Tibial artery (tissue), 4 donors: ENCODE results near the gene TAB2.
"Not testable (repeated sequence)": the region's sequence is repeated elsewhere in the genome, so short reads cannot be mapped to it uniquely, and the experiment has no call there.

ENCODE experiments used
- DNase-seq, 2 donors: peaks; one replicate each; pipeline ENCODE4 v3.0.0-alpha.2; 2019
- H3K27ac ChIP-seq, 2 donors: fragments of 200-600 bp; sonication (generic) in 1 of 2; 1 replicate in 1 of 2; 2 replicates in 1 of 2; pipeline ENCODE4 v1.5.1; 2018 to 2019; ENCODE audit warnings: mild to moderate bottlenecking in 1 of 2
- H3K27me3 ChIP-seq, 2 donors: fragments of 200-600 bp; sonication (generic) in 1 of 2; one replicate each; pipeline versions ENCODE4 v1.5.1 to v1.6.0; 2016 to 2019
- H3K36me3 ChIP-seq, 3 donors: fragments of 200-600 bp; sonication (generic) in 2 of 3; one replicate each; pipeline ENCODE4 v1.5.1; 2016 to 2019; ENCODE audit warnings: mild to moderate bottlenecking in 2 of 3
- H3K4me1 ChIP-seq, 4 donors: fragments of 200-600 bp; sonication (generic) in 2 of 4; 1 replicate in 3 of 4; 2 replicates in 1 of 4; pipeline ENCODE4 v1.5.1; 2016 to 2019
- H3K4me3 ChIP-seq, 2 donors: fragments of 200-600 bp; sonication (generic) in 1 of 2; 1 replicate in 1 of 2; 2 replicates in 1 of 2; pipeline ENCODE4 v1.5.1; 2018 to 2019; ENCODE audit warnings: mild to moderate bottlenecking in 2 of 2
- H3K9me3 ChIP-seq, 3 donors: fragments of 200-600 bp; sonication (generic) in 1 of 3; one replicate each; pipeline ENCODE4 v1.5.1; 2016 to 2019
- intact Hi-C: fragments of 100-400 bp; cut with DNase I; formaldehyde crosslinking; loops from one replicate; pipeline ENCODE4 v1.15.0; 2023; ENCODE audit warnings: low total_unique reads
- TF ChIP-seq, protein P1 (sequence below), 2 experiments: fragments of 200-600 bp in 1 of 2; fragments of 450-650 bp in 1 of 2; IDR thresholded peaks; one replicate each; pipeline ENCODE4 v1.5.1; 2017 to 2019; ENCODE audit warnings: antibody characterized with exemption in 2 of 2, mild to moderate bottlenecking in 1 of 2, moderate library complexity in 1 of 2

Gene TAB2

DNA sequence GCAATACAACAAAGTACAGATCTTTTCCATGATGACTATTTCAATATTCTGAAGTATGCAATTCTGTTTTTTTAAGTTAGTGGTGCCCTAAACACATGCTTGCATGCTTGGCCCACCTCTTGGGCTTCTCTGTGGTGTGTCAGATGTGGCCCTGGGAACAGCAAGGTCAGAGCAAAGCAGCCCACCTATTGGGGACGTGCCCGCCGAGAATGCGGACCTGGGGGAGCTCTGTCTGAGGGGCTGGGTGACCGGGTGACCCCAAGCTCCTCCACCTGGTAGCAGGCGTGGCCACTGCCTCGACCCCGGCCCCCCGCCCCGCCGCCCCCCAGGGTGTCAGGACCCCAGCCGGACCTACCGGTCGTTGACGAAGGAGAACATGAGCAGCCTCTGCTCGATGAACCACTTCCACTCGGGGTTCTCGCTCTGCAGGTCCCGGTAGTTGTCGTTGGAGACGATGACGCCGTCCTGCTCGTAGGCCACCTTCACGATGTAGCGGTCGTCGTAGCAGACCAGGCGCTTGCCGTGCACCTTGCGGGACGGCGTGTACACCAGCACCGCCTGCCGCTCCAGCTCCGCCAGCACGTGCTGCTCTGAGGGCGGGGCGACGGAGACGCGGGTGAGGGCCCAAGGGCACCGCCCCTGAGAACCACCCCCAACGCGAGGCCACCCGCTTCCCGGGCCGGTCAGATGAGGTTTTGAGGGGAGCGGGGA lies 139.0 kb downstream of the TAB2 start:
- intact Hi-C loops = no loop called here
- no peaks in the 10 kb centered on the region for H3K9me3 ChIP-seq
- no peak overlapping the region for H3K27ac ChIP-seq
- H3K36me3 ChIP-seq = no peaks in the 10 kb centered on the region
- no peak for DNase-seq
- no peak overlapping the region for H3K4me3 ChIP-seq
- peaks cover 0 to 5% of the 10 kb centered on the region in 2 donors for H3K27me3 ChIP-seq
- TF ChIP-seq, protein P1, sequence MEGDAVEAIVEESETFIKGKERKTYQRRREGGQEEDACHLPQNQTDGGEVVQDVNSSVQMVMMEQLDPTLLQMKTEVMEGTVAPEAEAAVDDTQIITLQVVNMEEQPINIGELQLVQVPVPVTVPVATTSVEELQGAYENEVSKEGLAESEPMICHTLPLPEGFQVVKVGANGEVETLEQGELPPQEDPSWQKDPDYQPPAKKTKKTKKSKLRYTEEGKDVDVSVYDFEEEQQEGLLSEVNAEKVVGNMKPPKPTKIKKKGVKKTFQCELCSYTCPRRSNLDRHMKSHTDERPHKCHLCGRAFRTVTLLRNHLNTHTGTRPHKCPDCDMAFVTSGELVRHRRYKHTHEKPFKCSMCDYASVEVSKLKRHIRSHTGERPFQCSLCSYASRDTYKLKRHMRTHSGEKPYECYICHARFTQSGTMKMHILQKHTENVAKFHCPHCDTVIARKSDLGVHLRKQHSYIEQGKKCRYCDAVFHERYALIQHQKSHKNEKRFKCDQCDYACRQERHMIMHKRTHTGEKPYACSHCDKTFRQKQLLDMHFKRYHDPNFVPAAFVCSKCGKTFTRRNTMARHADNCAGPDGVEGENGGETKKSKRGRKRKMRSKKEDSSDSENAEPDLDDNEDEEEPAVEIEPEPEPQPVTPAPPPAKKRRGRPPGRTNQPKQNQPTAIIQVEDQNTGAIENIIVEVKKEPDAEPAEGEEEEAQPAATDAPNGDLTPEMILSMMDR (IDR thresholded peaks at IDR 0.05) = no peak
- H3K4me1 ChIP-seq = peaks cover 6 to 41% (median 31%) of the 10 kb centered on the region in 4 donors

DNA sequence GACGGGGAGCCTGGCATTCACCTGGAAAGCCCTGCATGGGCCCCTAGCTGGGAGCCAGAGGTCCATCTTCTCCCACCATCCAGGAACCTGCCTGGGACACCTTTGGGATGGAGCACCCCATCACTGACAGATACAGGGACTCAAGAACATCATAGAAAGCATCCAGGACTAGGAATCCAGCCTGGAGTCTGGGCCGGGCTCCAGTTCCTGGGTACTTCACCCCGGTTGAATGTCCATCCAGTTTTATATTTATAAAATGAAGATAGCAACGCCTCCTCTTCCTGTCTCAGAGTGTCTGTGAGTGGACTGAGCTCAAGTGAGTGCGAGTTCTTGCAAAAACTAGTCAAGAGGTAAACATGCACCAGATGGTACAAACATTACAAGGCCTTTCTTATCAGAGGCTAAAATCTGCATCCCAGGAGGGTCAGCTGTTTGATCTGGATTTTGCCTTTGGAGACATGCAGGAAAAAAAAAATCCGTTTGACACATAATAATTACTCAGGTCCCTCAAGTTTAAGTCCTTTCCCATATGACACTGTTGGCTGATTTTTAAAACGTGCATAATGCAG lies 139.9 kb downstream of the TAB2 start:
- DNase-seq = no peak
- peaks cover 0 to 5% of the 10 kb centered on the region in 2 donors for H3K27me3 ChIP-seq
- H3K4me1 ChIP-seq = peaks cover 6 to 32% (median 25%) of the 10 kb centered on the region in 4 donors
- intact Hi-C loops = no loop called here
- TF ChIP-seq, protein P1 (IDR thresholded peaks at IDR 0.05) = no peak
- no peak overlapping the region for H3K27ac ChIP-seq
- H3K4me3 ChIP-seq = no peak overlapping the region
- no peaks in the 10 kb centered on the region for H3K9me3 ChIP-seq
- no peaks in the 10 kb centered on the region for H3K36me3 ChIP-seq

DNA sequence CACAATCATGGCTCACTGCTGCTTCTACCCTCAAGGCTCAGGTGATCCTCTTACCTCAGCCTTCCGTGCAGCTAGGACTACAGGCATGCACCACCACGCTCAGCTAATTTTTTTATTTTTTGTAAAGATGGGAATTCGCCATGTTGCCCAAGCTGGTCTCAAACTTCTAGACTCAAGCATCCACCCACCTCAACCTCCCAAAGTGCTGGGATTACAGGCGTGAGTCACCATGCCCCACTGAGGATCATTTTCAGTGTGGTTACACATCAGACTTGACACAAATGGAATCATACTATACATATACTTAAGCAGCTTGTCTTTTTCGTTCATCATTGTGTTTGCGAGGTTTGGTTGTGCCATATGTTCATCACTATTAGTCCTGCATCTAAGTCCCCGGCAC lies 140.7 kb downstream of the TAB2 start:
- Histone ChIP-seq H3K27ac (no peak overlapping the region), H3K27me3 (peaks cover 0 to 5% of the 10 kb centered on the region in 2 donors), H3K36me3 (no peaks in the 10 kb centered on the region), H3K4me3 (no peak overlapping the region), H3K9me3 (no peaks in the 10 kb centered on the region), H3K4me1 (peaks cover 6 to 24% (median 20%) of the 10 kb centered on the region in 4 donors)
- no peak for DNase-seq
- TF ChIP-seq, protein P1 (IDR thresholded peaks at IDR 0.05) = no peak
- intact Hi-C loops = no loop called here

DNA sequence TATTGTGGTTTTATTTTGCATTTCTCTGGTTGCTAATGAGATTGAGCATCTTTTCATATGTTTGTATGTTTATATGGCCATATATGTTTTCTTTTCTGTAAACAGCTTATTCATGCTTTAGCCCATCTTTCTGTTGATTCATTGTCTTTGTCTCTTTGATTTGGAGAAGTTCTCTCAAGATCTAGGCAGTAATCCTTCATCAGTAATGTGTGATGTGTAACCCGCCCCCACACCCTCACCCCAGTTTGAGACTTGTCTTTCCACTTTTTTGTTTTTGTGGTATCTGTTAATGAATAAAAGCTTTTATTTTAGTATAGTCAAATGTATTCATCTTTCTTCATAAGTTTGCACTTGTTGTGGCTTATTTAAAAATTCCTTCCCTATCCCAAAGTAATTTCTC lies 141.3 kb downstream of the TAB2 start:
- no peaks in the 10 kb centered on the region for H3K9me3 ChIP-seq
- no peak for DNase-seq
- H3K36me3 ChIP-seq = no peaks in the 10 kb centered on the region
- intact Hi-C loops = no loop called here
- H3K27ac ChIP-seq = no peak overlapping the region
- peaks cover 3 to 18% (median 14%) of the 10 kb centered on the region in 4 donors for H3K4me1 ChIP-seq
- no peak overlapping the region for H3K4me3 ChIP-seq
- peaks cover 0 to 5% of the 10 kb centered on the region in 2 donors for H3K27me3 ChIP-seq
- TF ChIP-seq, protein P1 (IDR thresholded peaks at IDR 0.05) = no peak

DNA sequence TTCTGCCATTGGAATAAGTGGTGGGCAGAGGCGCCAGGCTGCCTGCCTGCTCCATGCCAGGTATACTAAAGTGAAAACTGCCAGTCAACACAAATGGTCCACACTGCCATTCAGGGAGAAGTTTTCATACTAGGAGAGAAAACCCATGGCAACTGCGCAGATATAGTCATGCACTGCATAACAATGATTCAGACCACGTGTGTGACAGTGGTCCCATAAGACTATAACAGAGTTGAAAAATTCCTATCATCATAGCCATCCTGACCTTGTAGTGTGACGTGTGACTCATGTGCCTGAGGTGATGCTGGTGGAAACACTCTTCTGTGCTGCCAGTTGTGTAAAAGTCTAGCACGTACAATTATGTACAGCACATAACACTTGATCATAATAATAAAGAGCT lies 142.2 kb downstream of the TAB2 start:
- no peak for DNase-seq
- Histone ChIP-seq H3K27me3 (peaks cover 0 to 5% of the 10 kb centered on the region in 2 donors), H3K27ac (no peak overlapping the region), H3K36me3 (no peaks in the 10 kb centered on the region), H3K9me3 (no peaks in the 10 kb centered on the region), H3K4me1 (peaks cover 0 to 12% (median 5%) of the 10 kb centered on the region in 4 donors), H3K4me3 (no peak overlapping the region)
- intact Hi-C loops = no loop called here
- TF ChIP-seq, protein P1 (IDR thresholded peaks at IDR 0.05) = no peak

DNA sequence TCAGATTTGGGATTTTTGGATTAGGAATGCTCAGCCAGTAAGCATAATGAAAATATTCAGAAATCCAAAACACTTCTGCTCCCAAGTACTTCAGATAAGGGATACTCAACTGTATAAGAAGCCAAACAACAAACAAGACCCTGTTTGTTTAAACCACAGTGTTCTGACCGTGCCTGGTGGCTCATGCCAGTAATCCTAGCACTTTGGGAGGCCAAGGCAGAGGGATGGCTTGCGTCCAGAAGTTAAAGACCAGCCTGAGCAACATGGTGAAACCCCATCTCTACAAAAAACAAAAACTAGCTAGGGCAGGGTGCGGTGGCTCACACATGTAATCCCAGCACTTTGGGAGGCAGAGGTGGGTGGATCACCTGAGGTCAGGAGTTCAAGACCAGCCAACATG lies 142.7 kb downstream of the TAB2 start:
- DNase-seq, H3K27me3 ChIP-seq, H3K27ac ChIP-seq, H3K9me3 ChIP-seq, intact Hi-C loops, H3K36me3 ChIP-seq, H3K4me1 ChIP-seq, H3K4me3 ChIP-seq: not testable (repeated sequence)
